Dedifferentiated amniotic fluid mesenchymal stem cell (primary cell): ENCODE results near the gene ARHGEF10L.
"Not testable (repeated sequence)": the region's sequence is repeated elsewhere in the genome, so short reads cannot be mapped to it uniquely, and the experiment has no call there.

ENCODE experiments used
- DNase-seq: peaks from one replicate; pipeline ENCODE4 v3.0.0-alpha.2; 2016; ENCODE audit errors: extremely low spot score

Gene ARHGEF10L, protein sequence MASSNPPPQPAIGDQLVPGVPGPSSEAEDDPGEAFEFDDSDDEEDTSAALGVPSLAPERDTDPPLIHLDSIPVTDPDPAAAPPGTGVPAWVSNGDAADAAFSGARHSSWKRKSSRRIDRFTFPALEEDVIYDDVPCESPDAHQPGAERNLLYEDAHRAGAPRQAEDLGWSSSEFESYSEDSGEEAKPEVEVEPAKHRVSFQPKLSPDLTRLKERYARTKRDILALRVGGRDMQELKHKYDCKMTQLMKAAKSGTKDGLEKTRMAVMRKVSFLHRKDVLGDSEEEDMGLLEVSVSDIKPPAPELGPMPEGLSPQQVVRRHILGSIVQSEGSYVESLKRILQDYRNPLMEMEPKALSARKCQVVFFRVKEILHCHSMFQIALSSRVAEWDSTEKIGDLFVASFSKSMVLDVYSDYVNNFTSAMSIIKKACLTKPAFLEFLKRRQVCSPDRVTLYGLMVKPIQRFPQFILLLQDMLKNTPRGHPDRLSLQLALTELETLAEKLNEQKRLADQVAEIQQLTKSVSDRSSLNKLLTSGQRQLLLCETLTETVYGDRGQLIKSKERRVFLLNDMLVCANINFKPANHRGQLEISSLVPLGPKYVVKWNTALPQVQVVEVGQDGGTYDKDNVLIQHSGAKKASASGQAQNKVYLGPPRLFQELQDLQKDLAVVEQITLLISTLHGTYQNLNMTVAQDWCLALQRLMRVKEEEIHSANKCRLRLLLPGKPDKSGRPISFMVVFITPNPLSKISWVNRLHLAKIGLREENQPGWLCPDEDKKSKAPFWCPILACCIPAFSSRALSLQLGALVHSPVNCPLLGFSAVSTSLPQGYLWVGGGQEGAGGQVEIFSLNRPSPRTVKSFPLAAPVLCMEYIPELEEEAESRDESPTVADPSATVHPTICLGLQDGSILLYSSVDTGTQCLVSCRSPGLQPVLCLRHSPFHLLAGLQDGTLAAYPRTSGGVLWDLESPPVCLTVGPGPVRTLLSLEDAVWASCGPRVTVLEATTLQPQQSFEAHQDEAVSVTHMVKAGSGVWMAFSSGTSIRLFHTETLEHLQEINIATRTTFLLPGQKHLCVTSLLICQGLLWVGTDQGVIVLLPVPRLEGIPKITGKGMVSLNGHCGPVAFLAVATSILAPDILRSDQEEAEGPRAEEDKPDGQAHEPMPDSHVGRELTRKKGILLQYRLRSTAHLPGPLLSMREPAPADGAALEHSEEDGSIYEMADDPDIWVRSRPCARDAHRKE (N-terminal part only)

DNA sequence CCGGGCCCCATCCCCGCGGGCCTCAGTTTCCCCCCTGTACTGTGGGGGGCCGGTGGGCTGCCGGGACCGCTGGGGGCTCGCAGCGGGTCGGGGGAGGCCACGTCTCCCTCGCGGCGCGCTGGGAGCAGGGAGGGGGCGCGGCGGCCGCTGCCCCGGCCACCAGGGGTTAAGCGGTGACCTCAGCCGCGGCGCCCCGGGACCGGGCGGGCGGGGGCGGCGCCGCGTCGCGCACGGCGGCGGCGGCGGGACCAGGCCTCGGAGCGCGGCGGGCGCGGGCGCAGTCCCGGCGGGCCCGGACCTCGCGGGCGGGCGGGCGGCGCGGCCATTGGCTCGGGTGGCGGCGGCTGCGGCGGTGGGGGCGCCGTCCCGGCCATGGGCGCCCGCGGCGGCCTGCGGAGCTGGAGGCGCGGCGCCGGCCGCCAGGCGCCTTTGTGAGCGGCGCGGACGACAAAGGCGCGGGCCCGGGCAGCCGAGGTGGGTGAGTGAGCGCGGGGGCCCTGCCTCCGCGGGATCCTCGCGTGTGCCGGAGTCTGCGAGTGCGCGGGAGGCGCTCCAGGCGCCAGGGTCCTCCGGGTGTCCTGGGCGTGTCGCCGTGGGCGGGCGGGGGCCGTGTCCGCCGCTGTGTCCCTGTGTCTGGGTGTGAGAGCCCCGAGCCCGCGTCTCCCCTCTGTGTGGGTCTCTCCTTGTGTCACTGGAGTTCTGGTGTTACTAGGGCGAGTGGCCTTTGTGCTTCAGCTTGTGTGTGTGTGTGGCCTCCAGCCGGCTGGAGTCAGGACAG is at the start of gene ARHGEF10L:
ARHGEF10L (plus strand) TSS at position 222 of the 778 bp plus-strand sequence. CDS start 40,898 bp downstream, outside the sequence.
- DNase-seq = no peak

DNA sequence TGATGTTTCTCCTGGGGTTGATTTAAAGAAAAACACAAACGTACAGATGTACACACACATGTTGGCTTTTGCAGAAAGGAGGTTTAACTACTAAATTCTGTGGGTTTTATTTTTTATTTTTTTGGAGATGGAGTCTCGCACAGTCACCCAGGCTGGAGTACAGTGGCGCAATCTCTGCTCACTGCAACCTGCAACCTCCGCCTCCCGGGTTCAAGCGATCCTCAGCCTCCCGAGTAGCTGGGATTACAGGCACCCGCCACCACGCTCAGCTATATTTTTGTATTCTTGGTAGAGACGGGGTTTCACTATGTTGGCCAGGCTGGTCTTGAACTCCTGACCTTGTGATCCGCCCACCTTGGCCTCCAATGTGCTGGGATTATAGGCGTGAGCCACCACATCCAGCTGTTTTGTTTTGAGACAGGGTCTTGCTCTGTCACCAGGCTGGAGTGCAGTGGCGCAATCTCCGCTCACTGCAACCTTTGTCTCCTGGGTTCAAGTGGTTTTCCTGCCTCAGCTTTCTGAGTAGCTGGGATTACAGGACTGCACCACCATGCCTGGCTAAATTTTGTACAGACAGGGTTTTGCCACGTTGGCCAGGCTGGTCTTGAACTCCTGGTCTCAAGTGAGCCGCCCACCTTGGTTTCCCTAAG is 49.6 kb upstream of the ARHGEF10L start:
- not testable (repeated sequence) for DNase-seq

DNA sequence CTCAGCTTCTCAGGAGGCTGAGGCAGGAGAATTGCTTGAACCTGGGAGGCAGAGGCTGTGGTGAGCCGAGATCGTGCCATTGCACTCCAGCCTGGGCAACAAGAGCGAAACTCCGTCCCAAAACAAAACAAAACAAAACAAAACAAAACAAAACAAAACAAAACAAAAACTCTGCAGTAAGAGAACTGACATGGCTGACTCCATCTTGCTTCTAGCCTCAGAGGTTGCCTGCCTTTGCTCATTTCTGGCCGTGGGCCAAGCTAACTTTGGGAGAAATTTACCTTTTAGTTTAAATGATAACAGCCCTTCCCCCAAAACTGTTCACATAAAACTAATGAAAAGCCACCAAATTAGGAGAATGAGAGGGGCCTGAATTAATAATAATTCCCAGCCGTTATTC is 48.8 kb upstream of the ARHGEF10L start:
- not testable (repeated sequence) for DNase-seq

DNA sequence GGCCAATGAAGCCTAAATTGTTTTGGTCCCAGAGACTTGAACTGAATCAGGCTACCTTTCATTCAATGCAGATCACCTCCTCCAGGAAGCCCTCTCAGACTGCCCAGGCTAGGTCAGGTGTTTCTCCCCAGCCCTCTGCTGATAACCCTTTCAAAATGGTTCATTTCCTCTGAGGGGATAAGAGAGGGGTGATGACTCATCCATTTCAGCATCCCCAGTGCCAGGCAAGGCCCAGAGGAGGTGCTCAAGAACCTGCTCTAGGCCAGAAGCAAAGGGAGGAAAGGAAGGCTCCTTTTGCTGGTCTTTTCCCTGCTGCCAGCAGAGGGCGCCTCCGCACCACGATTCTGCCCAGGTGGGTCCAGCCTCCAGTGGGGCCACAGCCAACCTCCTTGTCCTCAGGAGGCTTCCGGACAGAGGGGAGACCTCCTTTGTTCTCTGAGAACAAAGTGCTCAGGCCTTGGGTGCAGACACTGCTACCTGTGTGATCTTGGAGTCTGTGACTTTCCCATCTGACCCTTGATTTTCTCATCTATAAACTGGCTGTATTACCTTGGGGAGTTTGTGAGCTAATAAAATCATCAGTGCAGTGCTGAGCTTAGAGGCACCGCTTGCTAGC is 45.3 kb upstream of the ARHGEF10L start:
- peak; percentile 53 for DNase-seq

DNA sequence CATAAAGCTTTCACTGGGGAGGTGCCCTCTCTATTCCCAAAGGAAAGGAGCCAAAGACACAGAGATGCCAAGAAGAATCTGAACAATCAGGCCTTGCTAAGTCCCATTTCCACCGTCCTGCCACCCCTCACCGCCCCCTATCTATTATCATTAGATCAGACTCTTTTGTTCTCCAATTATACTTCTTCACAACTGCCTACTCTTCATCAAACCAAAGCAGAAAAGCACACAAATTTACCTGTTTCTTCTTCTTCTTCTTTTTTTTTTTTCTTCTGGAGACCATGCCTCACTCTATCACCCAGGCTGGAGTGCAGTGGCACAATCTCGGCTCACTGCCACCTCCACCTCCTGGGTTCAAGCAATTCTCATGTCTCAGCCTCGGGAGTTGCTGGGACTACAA is 43.1 kb upstream of the ARHGEF10L start:
- no peak for DNase-seq

DNA sequence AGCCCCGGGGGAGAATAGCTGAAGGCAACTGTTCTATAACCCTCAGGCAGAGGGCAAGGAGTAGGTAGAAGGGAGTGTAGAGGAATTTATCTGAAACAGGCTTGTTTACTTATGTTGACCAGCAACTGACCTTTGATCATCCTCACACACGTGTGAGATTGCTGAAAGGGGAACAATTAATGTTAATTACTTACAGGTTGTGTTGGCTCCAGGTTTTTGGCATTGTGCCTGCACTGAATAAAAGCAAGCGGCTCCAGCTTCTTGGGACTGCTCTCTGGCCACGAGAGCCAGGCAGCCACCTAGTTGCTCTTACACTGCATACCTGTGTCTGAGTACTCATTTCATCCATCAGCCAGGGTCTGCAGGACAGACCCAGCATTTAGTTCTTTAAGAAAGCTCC is 41.3 kb upstream of the ARHGEF10L start:
- no peak for DNase-seq

DNA sequence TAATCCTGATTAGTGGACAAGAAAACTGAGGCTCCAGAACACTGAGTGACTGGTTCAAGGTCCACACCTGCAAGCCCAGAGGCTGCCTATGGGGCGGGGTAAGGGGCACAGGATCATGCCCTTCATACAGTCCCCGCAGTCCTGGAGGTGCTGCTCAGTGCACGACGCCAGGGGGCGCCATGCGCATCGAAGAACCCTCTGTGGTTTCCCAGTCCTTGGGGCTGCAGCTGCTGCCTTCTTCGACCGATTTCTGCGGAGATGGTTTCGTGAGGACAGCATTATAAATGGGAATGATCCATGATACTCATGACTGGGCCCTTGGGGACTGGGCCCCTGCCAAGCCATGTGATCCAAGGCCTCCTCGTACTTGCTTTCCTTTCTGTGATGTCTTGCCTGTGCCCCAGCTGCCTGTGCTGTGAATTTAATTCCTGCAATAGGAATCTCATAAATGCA is 37.1 kb upstream of the ARHGEF10L start:
- DNase-seq = peak; percentile 75

DNA sequence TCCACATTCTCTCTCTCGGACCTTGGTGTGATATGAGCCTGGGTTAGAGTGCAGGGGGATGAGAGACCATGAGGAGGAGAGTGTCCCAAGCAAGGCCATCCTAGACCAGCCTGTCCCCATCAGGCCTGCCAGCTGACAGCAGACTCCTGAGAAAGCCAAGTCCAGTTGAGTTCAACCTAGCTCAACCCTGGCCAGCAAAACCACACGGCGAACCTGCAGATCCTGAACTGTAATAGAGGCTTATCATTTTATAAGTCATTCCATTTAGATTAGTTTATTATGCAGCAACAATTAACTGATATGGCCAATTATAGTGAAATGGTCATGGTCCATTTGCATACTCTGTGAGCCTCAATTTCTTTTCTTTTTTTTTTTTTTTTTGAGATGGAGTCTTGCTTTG is 36.4 kb upstream of the ARHGEF10L start:
- no peak for DNase-seq

DNA sequence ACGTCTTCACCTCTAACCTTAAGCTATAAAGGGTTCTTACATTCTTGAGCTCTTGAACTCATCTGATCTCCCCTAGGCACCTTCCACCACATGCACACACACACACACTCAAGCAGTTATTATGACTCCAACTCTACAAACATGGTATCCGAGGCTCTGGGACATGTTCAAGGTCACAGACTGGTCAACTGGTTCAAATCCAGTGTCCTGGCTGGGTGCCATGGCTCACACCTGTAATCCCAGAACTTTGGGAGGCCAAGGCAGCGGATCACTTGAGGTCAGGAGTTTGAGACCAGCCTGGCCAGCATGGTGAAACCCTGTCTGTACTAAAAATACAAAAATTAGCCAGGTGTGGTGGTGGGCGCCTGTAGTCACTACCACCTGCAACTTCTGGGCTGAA is 32.3 kb upstream of the ARHGEF10L start:
- DNase-seq = not testable (repeated sequence)

DNA sequence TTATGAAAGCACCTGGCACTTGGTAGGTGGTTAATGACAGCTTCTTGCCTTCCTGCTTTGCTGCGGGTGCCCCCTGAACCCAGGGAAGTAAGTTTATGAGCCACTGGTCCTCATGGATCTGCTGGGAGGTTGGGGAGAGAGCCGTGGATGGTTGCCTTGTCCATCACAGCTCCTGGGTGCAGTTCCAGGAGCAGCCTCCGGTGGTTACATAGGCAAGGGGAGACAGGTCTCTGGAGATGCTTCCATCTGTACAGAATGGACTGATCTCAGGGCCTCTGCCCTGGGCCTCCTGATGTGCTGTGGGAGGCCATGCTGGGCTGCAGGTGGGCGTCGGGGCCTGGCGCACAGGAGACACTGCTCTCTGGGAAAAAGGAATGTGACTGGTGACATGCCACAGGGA is 31.6 kb upstream of the ARHGEF10L start:
- no peak for DNase-seq

DNA sequence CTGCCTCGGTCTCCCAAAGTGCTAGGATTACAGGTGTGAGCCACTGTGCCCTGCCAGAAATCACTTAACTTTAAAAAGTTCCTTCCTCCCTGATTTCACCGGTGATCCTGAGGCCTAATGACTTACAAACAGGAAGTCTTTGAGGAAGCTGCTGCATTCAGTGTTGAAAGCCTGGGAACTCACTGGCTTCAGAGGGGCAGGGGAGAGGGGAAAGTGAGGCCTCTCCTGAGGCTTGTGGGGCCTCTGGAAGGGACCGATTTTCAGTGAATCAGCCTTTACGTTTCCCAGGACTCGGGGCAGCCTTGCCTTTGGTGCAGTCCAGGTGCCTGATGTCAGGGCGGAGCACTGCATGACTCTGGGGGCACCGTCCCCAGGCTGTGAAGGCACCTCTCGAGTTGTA is 30.1 kb upstream of the ARHGEF10L start:
- DNase-seq = no peak

DNA sequence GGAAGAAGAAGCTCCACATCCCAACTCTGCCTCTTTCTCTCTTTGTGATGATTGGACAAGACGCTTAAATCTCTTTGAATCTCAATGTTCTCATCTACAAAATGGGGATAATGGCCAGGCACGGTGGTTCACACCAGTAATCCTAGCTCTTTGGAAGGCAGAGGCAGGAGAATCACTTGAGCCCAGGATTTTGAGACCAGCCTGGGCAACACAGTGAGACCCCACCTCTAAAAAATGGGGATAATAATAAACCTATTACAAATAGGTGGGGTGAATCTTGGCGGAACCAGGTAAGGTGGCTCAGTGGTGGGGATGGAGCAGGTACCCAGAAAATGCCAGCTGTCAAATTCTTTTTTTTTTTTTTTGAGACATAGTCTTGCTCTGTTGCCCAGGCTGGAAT is 29.4 kb upstream of the ARHGEF10L start:
- DNase-seq = no peak

DNA sequence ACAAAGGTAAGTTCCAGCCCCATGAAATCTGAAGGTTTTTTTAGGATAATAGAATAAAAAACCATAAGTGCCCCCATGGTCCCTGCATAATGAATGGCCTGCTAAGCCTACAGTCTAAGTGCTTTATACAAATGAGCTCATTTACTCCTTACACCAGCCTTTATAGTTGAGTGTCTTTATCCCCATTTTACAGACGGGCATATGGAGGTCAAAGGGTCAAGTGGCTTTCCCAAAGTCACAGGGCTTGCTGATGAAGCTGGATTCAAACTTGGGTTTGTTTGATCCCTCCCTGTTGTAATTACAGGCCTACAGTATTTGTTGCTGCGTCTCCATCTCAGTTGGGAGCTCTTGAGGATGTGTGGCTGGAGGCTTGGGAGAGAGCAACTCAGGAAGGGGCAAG is 28.3 kb upstream of the ARHGEF10L start:
- no peak for DNase-seq

DNA sequence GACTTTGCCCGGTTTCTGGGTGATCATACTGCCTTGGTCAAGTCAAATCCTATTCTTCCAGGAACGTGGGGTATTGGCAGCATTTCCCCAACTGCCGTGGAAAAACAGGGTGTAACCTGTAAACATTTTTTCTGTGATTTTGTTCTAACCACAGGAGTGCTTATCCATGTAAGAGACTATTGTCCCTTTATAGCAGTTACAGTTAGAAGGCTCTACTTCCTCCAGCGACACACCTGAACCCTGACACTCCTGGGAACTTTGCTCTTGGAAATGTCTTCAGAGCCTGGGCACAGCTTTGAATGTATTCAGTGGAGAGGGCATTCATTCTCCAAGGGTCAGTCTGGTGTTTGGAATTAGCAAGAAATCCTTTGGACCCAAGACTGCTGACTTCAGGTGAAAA is 26.4 kb upstream of the ARHGEF10L start:
- no peak for DNase-seq

DNA sequence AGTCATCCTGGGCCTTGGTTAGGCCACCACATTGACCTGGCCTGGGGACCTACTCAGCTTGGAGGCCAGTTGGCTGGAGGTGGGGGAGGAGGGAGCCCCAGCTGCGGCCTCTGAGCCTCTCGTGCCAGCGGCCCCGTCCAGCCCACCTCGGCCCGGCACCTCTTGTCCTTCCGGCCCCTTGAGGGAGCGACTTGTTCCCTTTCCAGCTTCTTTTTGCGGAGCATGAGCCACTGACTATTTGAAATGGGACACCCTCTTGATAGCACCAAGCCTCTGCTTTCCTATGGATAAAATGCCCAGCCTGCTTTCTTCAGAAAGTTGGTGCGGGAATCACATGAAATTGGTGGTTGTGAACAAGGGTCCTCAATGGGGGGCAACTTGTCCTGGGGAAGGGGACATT is 24.7 kb upstream of the ARHGEF10L start:
- DNase-seq = no peak

DNA sequence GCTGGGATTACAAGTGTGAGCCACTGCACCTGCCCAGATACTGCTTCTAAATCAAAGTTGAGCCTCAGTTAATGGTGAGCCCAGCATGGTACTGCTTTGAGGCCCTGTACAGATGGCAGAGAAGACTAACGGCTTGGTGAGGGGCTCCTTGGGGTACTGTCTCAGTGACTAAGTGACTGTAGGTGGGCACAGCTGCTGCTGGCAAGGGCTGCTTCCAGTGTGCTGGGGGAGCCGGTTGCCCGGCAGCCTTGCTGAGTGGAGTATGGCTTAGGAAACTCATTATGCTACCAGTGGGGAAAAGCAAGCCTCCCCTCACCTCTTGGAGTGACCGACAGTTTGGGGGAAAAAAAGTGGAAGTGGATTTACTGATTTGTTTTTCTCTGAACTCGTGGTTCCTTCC is 23.6 kb upstream of the ARHGEF10L start:
- DNase-seq = no peak

DNA sequence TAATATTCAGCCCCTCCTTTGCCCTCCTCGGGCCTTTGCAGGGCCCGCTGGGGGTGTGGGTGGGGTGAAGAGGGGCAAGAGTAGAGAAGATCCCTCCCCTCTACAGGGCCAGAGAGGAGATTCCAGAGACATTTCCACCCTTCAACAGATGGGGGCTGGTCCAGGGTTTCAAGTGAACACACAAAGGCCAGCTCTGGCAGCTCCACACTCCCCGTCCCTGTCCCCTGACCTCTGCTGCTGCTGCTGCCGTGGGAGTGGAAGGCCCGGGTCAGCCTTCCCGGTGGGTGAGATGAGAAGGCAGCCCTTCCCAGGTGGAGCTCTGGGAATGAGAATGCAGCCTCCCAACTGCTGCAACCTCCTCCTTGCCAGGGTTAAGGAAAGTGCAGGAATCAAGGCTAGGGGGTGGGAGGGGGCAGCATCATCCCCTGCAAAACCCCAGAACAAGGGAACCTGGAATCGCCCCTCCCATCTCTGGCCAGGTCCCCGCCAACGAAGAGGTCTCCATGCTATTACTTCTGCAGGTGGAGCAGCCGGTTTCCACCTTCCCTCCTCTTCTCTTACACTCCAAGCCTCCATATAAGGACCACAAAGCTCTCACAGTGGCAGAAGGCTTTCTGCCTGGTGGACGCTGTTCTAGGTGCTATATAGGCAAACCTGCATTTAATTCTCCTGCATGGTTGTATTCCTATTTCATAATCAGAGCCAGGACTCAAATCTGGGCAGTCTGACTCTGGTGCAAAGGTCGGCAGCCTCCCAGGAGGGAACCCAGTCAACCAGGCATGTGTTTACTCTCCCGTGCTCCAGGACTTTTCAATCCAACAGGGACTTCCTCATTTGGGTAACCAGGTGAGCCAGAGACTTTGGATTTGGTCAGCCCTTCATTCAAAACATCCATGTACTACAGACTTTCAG is 22.9 kb upstream of the ARHGEF10L start:
- no peak for DNase-seq

DNA sequence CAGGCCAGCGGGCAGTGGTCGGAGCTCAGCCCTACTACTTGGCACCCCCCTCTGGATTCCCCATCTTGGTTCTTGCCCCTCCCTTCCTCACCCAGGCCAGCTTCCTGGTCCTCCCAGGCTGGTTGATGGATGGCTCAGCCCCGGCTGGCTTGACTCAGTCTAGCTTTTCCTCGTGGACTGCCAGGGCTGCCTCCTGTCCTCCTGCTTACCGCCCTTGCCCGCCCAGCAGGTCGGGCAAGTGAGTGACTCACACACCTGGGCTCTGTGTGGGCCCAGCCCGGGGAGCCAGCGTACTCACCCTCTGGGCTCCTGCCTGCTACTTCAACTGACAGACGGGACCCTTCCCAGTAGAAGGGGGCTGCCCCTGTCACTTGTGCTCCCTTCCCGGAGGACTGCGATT is 19.5 kb upstream of the ARHGEF10L start:
- no peak for DNase-seq
